GM19238 (cell line): Measurements from ENCODE around the gene MEGF8.
A peak's percentile ranks its signal among the peaks of the same experiment; 100 is the strongest.
"Not testable (repeated sequence)": the region's sequence is repeated elsewhere in the genome, so short reads cannot be mapped to it uniquely, and the experiment has no call there.

Experiments
- DNase-seq: peaks from one replicate; pipeline ENCODE4 v3.0.0; 2011; ENCODE audit warnings: low spot score; ENCODE audit not compliant: insufficient read length

Gene MEGF8

GRCh38 chr19:42309686-42310085 is 15.7 kb upstream of the MEGF8 start:
- no peak for DNase-seq

- no peak for DNase-seq
These were observed 13.8 kb upstream of the MEGF8 start for GRCh38 chr19:42311657-42312056.

DNA sequence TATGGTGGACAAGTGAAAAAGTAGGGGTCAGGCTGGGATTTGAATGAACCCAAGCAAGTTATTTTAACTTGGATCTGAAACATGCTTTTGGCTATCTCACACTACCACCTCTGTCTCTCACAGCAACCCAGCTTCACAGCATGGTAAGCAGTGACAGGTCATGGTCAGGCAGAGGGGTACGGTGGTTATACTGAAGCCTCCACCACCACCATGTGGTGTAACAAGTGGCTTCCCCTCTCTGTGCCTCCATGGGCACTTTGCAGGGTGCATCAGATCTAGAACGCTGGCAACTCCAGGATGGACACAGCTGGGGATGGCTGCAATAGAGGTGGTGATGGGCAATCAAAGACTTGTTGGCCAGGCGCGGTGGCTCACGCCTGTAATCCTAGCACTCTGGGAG is 13.1 kb upstream of the MEGF8 start:
- no peak for DNase-seq

GRCh38 chr19:42313096-42313839 is 12.2 kb upstream of the MEGF8 start, which contains the start of gene TMEM145:
TMEM145 (plus strand) TSS chr19:42313309; CDS start chr19:42313377, 68 bp downstream.
- DNase-seq, result peak; percentile 54

- no peak for DNase-seq
These were observed 11.3 kb upstream of the MEGF8 start for GRCh38 chr19:42313840-42314755.

DNA sequence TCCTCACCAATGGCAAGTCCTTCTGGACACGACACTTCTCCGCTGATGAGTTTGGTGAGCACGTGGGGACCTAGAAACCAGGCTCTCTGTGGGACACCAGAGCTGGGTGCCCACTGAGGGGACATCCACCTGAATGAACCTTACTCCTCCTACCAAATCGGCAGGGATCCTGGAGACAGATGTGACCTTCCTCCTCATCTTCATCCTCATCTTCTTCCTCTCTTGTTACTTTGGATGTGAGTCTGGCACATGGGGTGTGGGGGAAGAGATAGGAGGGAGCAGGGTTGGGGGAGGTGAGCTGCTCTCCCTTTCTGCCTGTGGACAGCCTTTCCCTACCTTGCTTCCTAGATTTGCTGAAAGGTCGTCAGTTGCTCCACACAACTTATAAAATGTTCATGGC is 10.4 kb upstream of the MEGF8 start:
- DNase-seq, result no peak

GRCh38 chr19:42316223-42317211 is 8.9 kb upstream of the MEGF8 start:
- no peak for DNase-seq

DNA sequence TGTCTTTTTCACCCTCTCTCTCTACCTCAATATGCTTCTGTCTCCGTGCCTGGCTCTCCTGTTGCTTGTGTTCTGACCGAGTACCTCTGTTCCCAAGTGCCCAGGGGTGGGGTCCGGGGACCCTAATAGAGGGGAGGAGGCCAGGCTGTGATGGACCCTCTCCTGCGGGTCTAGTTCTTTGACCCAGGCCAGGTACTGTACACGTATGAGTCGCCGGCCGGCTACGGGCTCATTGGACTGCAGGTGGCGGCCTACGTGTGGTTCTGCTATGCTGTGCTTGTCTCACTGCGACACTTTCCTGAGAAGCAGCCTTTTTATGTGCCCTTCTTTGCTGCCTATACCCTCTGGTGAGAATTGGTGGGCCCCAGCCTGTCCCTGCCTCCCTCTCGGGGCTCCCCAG is 7.9 kb upstream of the MEGF8 start:
- DNase-seq, result no peak

- no peak for DNase-seq
These were observed 3.1 kb upstream of the MEGF8 start for GRCh38 chr19:42322305-42322704.

GRCh38 chr19:42323473-42323851 is 2.0 kb upstream of the MEGF8 start:
- DNase-seq, result no peak

- DNase-seq, result no peak
These were observed 1.4 kb upstream of the MEGF8 start for GRCh38 chr19:42323852-42324654.

- no peak for DNase-seq
These were observed 654 bp upstream of the MEGF8 start for GRCh38 chr19:42324655-42325307.

DNA sequence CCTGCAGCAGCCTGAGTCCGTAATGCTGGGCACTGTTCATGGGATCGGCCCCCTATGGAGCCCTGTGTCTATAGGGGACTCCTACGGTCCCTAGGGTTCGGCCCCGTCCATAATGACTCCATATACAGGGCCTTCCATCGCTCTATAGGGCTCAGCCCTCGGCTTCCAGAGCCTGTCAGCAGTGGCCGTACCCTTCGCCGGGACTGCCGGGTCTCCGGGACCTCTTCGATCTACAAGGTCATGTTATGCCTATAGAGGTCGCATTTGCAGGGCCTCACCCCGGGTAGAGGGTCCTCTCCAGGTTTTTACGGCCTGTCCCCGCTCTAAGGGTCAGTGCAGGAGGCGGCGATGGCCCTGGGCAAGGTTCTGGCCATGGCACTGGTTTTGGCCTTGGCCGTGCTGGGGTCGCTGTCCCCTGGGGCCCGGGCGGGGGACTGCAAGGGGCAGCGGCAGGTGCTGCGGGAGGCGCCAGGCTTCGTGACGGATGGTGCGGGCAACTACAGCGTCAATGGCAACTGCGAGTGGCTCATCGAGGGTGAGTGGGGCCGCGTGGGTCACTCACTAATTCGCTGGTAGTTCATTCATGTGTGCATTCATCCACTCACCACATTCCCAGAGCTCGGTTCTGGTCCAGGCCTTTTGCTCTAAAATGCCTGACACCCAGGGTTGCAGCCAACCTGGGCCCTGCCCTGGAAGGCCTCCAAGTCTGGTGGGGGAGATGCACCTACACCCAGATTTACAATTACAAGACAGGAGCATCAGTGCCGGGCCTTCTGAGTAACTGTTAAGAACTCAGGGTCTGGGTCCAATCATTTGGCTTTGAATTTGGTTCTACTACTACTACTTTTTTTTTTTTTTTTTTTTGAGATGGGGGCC is 699 bp downstream of the MEGF8 start:
- no peak for DNase-seq

- no peak for DNase-seq
These were observed 1.5 kb downstream of the MEGF8 start for GRCh38 chr19:42326969-42327368.

DNA sequence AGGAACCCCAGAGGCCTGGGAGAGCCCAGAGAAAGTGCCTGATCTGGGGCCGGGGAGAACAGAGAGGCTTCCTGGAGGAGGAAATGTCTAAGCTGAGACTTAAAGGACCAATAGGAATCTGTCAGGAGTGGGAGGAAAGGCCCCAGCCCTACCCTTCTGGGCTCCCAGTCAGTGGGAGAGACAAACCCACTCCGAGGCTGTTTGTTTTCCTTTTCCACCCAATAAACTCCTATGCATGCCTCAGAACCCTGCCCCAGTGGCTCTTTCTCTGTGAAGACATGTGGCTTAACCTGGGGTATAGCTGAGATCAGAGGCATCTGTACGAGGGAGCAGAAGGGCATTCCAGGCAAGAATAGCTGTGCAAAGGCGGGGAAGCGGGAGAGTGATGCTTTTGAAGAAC is 1.9 kb downstream of the MEGF8 start:
- DNase-seq, result no peak

GRCh38 chr19:42328106-42328505 is 2.7 kb downstream of the MEGF8 start:
- no peak for DNase-seq

DNA sequence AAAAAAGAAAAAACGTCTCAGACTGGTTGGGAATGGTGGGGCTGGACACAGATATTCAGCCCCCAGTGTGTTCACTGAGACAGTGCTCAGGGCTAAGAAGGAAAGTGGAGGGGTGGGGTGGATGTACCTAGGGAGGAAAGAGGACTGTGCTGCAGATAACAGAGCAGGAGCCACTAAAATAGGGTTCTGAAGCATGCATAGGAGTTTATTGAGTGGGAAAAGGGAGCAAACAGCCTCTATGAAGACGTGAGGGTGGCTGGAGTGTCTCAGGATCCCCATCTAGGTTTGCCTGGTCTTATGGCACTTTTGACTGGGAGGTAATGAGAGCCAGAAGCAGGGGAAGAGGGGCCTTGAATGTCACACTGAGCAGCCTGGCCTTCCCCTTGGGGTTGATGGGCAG is 3.4 kb downstream of the MEGF8 start:
- no peak for DNase-seq

- no peak for DNase-seq
These were observed 4.8 kb downstream of the MEGF8 start for GRCh38 chr19:42330241-42330711.

DNA sequence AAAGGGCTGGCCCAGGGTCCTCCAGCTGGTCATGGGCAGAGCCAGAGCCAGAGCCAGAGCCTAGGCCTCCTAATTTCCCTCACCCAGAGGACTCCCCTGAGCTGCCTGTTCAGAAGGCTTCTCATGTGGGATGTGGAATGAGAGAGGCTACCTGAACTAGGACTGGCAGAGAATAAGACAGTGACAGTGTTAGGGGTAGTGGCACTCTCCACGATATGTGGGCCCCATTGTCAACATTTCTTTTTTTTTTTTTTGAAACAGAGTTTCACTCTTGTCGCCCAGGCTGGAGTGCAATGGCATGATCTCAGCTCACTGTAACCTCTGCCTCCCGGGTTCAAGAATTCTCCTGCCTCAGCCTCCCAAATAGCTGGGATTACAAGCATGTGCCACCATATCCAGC is 5.9 kb downstream of the MEGF8 start:
- DNase-seq, result not testable (repeated sequence)
